ENCODE results near the gene KCNMB2.

Gene KCNMB2

GRCh38 chr3:178520451-178520850, 15.8 kb upstream of the KCNMB2 start:
- no peaks in the 10 kb centered on the region for H3K9me3 ChIP-seq (ENCODE audit: control insufficient read depth, insufficient read depth, low read length)
- H4K20me1 ChIP-seq (ENCODE audit: control insufficient read depth, insufficient read depth, low read depth, low read length): no peaks in the 10 kb centered on the region
- no peak overlapping the region for H3K4me3 ChIP-seq (ENCODE audit: low read length)
- no peak for TF ChIP-seq EZH2phosphoT487 (IDR thresholded peaks at IDR 0.05; ENCODE audit: borderline replicate concordance, low read length)
- H3K9me2 ChIP-seq (replicated peaks; ENCODE audit: control insufficient read depth, low read length): no peaks in the 10 kb centered on the region
- H3K4me2 ChIP-seq (ENCODE audit: low read length): no peak overlapping the region
- H3K27me3 ChIP-seq (ENCODE audit: control insufficient read depth, low read length): no peaks in the 10 kb centered on the region
- peaks cover 8% of the 10 kb centered on the region; the same call in 1 of the 2 replicates for H3F3A ChIP-seq (ENCODE audit: control insufficient read depth, insufficient read depth)
- peaks cover 79% of the 10 kb centered on the region for H3K4me1 ChIP-seq (ENCODE audit: control insufficient read depth, low read length)
- peaks cover 4% of the 10 kb centered on the region; the same call in 1 of the 2 replicates for H3K36me3 ChIP-seq (ENCODE audit: control insufficient read depth, low read length)
- no peak overlapping the region for H3K27ac ChIP-seq (ENCODE audit: low read depth, low read length)
- H3K79me2 ChIP-seq (ENCODE audit: control insufficient read depth, low read length): no peaks in the 10 kb centered on the region

GRCh38 chr3:178522200-178523052, 13.8 kb upstream of the KCNMB2 start:
- Histone ChIP-seq H3K4me2 (ENCODE audit: low read length) (peak overlapping the region; percentile 49), H3K27me3 (ENCODE audit: control insufficient read depth, low read length) (no peaks in the 10 kb centered on the region), H3K27ac (ENCODE audit: low read depth, low read length) (peak overlapping the region; percentile 77), H3K36me3 (ENCODE audit: control insufficient read depth, low read length) (no peaks in the 10 kb centered on the region), H3K4me1 (ENCODE audit: control insufficient read depth, low read length) (peaks cover 59% of the 10 kb centered on the region), H3K79me2 (ENCODE audit: control insufficient read depth, low read length) (no peaks in the 10 kb centered on the region), H3F3A (ENCODE audit: control insufficient read depth, insufficient read depth) (peaks cover 4% of the 10 kb centered on the region; the same call in 1 of the 2 replicates), H4K20me1 (ENCODE audit: control insufficient read depth, insufficient read depth, low read depth, low read length) (no peaks in the 10 kb centered on the region), H3K4me3 (ENCODE audit: low read length) (peak overlapping the region; percentile 26), H3K9me3 (ENCODE audit: control insufficient read depth, insufficient read depth, low read length) (no peaks in the 10 kb centered on the region), H3K9me2 (replicated peaks; ENCODE audit: control insufficient read depth, low read length) (no peaks in the 10 kb centered on the region)
- TF ChIP-seq EZH2phosphoT487 (IDR thresholded peaks at IDR 0.05; ENCODE audit: borderline replicate concordance, low read length) (no peak), CTCF (IDR thresholded peaks at IDR 0.05; ENCODE audit: low read depth, low read length, poor library complexity, severe bottlenecking) (no peak)

- Histone ChIP-seq H3K4me1 (ENCODE audit: control insufficient read depth, low read length) (peaks cover 33% of the 10 kb centered on the region), H3K9me3 (ENCODE audit: control insufficient read depth, insufficient read depth, low read length) (no peaks in the 10 kb centered on the region), H3K27ac (ENCODE audit: low read depth, low read length) (no peak overlapping the region), H3K9me2 (replicated peaks; ENCODE audit: control insufficient read depth, low read length) (no peaks in the 10 kb centered on the region), H3K27me3 (ENCODE audit: control insufficient read depth, low read length) (no peaks in the 10 kb centered on the region), H4K20me1 (ENCODE audit: control insufficient read depth, insufficient read depth, low read depth, low read length) (no peaks in the 10 kb centered on the region), H3K79me2 (ENCODE audit: control insufficient read depth, low read length) (no peaks in the 10 kb centered on the region), H3K4me3 (ENCODE audit: low read length) (no peak overlapping the region), H3F3A (ENCODE audit: control insufficient read depth, insufficient read depth) (peaks cover 4% of the 10 kb centered on the region; the same call in 1 of the 2 replicates), H3K36me3 (ENCODE audit: control insufficient read depth, low read length) (no peaks in the 10 kb centered on the region), H3K4me2 (ENCODE audit: low read length) (no peak overlapping the region)
- no peak for TF ChIP-seq EZH2phosphoT487 (IDR thresholded peaks at IDR 0.05; ENCODE audit: borderline replicate concordance, low read length)
- no peak for TF ChIP-seq CTCF (IDR thresholded peaks at IDR 0.05; ENCODE audit: low read depth, low read length, poor library complexity, severe bottlenecking)
Observed at GRCh38 chr3:178525251-178525650, 11.0 kb upstream of the KCNMB2 start.

- Histone ChIP-seq H3F3A (ENCODE audit: control insufficient read depth, insufficient read depth) (peaks cover 4% of the 10 kb centered on the region; the same call in 1 of the 2 replicates), H3K27ac (ENCODE audit: low read depth, low read length) (no peak overlapping the region), H3K79me2 (ENCODE audit: control insufficient read depth, low read length) (no peaks in the 10 kb centered on the region), H3K4me3 (ENCODE audit: low read length) (no peak overlapping the region), H3K4me2 (ENCODE audit: low read length) (no peak overlapping the region), H4K20me1 (ENCODE audit: control insufficient read depth, insufficient read depth, low read depth, low read length) (no peaks in the 10 kb centered on the region), H3K9me3 (ENCODE audit: control insufficient read depth, insufficient read depth, low read length) (no peaks in the 10 kb centered on the region), H3K4me1 (ENCODE audit: control insufficient read depth, low read length) (peaks cover 30% of the 10 kb centered on the region), H3K36me3 (ENCODE audit: control insufficient read depth, low read length) (no peaks in the 10 kb centered on the region), H3K9me2 (replicated peaks; ENCODE audit: control insufficient read depth, low read length) (no peaks in the 10 kb centered on the region), H3K27me3 (ENCODE audit: control insufficient read depth, low read length) (no peaks in the 10 kb centered on the region)
- TF ChIP-seq CTCF (IDR thresholded peaks at IDR 0.05; ENCODE audit: low read depth, low read length, poor library complexity, severe bottlenecking) (no peak), EZH2phosphoT487 (IDR thresholded peaks at IDR 0.05; ENCODE audit: borderline replicate concordance, low read length) (no peak)
Observed at GRCh38 chr3:178526291-178526690, 9.9 kb upstream of the KCNMB2 start.

Data from DOHH2 (cell line).